Motor neuron (in vitro differentiated cells): Measurements from ENCODE around the gene FAM3C. TPM values are rescaled to one million over a fixed set of nuclear protein-coding genes. Genes with fewer than 3 reads are reported as not detected.
"Not testable (repeated sequence)": the region's sequence is repeated elsewhere in the genome, so short reads cannot be mapped to it uniquely, and the experiment has no call there.

Source experiments
- ATAC-seq, 8 experiments: fragments of 200-7000 bp; cut with Tn5 transposase; replicated peaks in 6 of 8; 2 replicates each; pipeline ENCODE4 v1.8.0; 2021; ENCODE audit warnings: mild to moderate bottlenecking in 8 of 8, moderate library complexity in 8 of 8
- H3K27ac ChIP-seq, 2 donors: fragments of 250-450 bp; sonication (Bioruptor Pico); 2 replicates each; pipeline ENCODE4 v1.9.0; 2021; ENCODE audit warnings: antibody characterized with exemption in 2 of 2, mild to moderate bottlenecking in 2 of 2, moderate library complexity in 1 of 2
- H3K4me1 ChIP-seq, 2 donors: fragments of 250-450 bp; sonication (Bioruptor Pico); replicated peaks in 1 of 2; 2 replicates each; pipeline ENCODE4 v1.6.1; 2021; ENCODE audit warnings: antibody characterized with exemption in 2 of 2, mild to moderate bottlenecking in 2 of 2, moderate library complexity in 1 of 2
- H3K4me3 ChIP-seq, 5 donors: fragments of 250-450 bp; sonication (Bioruptor Pico); 2 replicates each; pipeline ENCODE4 v1.9.0; 2021; ENCODE audit warnings: antibody characterized with exemption in 5 of 5, mild to moderate bottlenecking in 5 of 5, moderate library complexity in 4 of 5
- WGBS, 10 experiments: fragments of 450-650 bp; shearing (Covaris generic); methylation state at CpG; one replicate each; pipeline ENCODE4 v1.0.0; 2022; 5-methylcytosine and 5-hydroxymethylcytosine counted together
- in situ Hi-C, 9 experiments: fragments of 400-800 bp; cut with MboI; loops; one replicate each; pipeline ENCODE4 v1.15.0; 2021; ENCODE audit warnings: low sequenced_read_pairs in 9 of 9, low pct_unique_long_range_greater_than_20kb in 2 of 9; ENCODE audit not compliant: unreplicated experiment in 9 of 9
- total RNA-seq, 8 experiments: library from RNA; unstranded; fragments of 300-600 nt; gene quantifications; 2 replicates each; pipeline versions ENCODE4 v1.2.3 to v1.2.4, GENCODE V29; 2022

Gene FAM3C
- total RNA-seq, 8 experiments from 2014 or later, result 29.8 to 136 (median 35.9) TPM

- peaks cover 0 to 6% of the 10 kb centered on the region in 2 donors for H3K4me1 ChIP-seq
- no peak overlapping the region for H3K27ac ChIP-seq
- in situ Hi-C loops, result loop anchor here in 2 of 9 experiments (25.0 kb wide), 2 partner anchors 197 to 347 kb away; partner anchors contain the start of gene CPED1 (in 1 of the 2)
- no peak overlapping the region for H3K4me3 ChIP-seq
- no peak for ATAC-seq
- 85 to 100% (median 96%) methylated on average over 2 to 4 of the region's 4 CpGs; no CpG with 5 or more reads in 3 of the 10 experiments for WGBS, 10 experiments
Observed at GRCh38 chr7:121334376-121334775, 61.7 kb downstream of the FAM3C start.

DNA sequence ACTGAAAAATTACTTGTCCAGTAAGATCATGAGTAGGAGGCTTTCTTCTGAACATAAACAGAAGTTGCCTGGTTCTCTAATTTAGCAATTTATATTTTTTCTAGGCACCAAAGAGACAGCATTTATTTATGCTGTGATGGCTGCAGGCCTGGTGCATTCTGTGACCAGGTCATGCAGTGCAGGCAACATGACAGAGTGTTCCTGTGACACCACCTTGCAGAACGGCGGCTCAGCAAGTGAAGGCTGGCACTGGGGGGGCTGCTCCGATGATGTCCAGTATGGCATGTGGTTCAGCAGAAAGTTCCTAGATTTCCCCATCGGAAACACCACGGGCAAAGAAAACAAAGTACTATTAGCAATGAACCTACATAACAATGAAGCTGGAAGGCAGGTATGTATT, 64.5 kb downstream of the FAM3C start:
- peak in 1 of 8 experiments; percentile 26 for ATAC-seq
- H3K4me3 ChIP-seq, result no peak overlapping the region
- 20 to 92% (median 44%) methylated on average over 2 to 5 of the region's 5 CpGs; no CpG with 5 or more reads in 1 of the 10 experiments for WGBS, 10 experiments
- H3K4me1 ChIP-seq, result peaks cover 0 to 6% of the 10 kb centered on the region in 2 donors
- H3K27ac ChIP-seq, result no peak overlapping the region
- in situ Hi-C loops, result loop anchor here in 2 of 9 experiments (25.0 kb wide), 2 partner anchors 194 to 344 kb away; partner anchors contain the start of gene CPED1 (in 1 of the 2)

DNA sequence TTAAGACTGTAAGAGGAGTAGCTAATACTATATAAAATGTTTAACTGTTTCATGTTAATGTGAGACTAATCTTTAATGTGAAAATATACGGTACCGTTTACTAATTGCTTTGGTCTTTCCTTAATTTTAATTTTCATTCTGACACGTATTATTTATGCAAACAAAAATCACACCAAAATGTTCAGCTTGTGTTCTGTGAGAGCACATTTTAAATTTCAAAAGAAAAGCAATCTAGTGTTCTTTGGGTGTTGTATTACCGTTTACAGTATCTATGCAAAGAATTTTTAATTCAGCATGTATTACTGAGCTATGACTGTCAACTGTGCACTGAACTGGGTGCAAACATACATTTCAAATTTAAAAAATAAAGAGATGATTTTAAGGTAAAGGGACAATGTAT, 65.1 kb downstream of the FAM3C start:
- H3K4me3 ChIP-seq, result no peak overlapping the region
- H3K27ac ChIP-seq, result no peak overlapping the region
- WGBS, 10 experiments, result 24 to 86% (median 57%) methylated on average over 2 to 4 of the region's 4 CpGs
- peaks cover 0 to 6% of the 10 kb centered on the region in 2 donors for H3K4me1 ChIP-seq
- no peak for ATAC-seq
- in situ Hi-C loops, result loop anchor here in 2 of 9 experiments (25.0 kb wide), 2 partner anchors 194 to 344 kb away; partner anchors contain the start of gene CPED1 (in 1 of the 2)

DNA sequence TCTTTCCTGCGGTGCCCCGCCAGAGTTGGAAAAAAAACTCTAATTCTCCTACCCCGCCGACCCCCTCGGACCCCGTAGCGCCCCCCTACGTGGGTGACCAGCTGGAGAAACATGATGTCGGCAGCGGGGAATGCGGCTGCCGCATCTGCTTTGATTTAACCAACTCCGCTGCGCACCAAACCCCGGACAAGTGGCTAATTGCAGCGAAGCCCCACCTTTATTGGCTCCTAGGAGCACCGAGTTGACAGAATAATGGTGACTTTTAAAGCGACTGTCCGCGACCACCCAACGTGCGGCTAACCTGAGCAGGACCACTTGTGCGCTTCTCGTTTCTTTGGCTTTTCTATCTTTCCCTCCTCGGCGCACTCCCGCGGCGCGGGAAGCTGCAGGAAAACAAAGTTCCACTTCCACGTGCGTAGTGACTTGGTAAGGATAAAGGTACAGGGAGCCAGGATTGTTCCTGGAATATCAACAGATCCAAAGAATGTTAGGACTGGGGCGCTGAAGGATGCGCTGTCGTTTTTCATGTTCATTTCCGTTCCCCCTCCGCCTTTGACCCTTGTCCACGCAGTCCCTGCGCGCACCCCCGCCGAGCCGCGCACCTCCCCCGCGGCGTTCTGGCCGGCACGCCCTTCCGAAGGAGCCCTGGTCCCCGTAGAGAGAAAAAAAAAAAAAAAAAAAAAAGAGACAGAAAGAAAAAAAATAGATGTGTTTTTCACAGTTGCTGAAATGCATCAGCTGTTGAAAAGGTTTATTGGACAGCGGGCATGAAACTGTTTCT, 65.9 kb downstream of the FAM3C start:
- in situ Hi-C loops, result loop anchor here in 2 of 9 experiments (25.0 kb wide), 2 partner anchors 193 to 343 kb away; partner anchors contain the start of gene CPED1 (in 1 of the 2)
- Histone ChIP-seq H3K4me3 (peak overlapping the region; percentile 14 to 42 (median 31)), H3K27ac (no peak overlapping the region), H3K4me1 (peaks cover 0 to 6% of the 10 kb centered on the region in 2 donors)
- WGBS, 10 experiments, result 0 to 20% (median 3%) methylated on average over 2 to 25 of the region's 52 CpGs; no CpG with 5 or more reads in 1 of the 10 experiments
- ATAC-seq, result peak; percentile 27 to 59 (median 50)

GRCh38 chr7:121329191-121330052, 66.7 kb downstream of the FAM3C start:
- WGBS, 10 experiments, result 0 to 20% (median 7%) methylated on average over 1 to 27 of the region's 47 CpGs; no CpG with 5 or more reads in 6 of the 10 experiments
- ATAC-seq, result peak; percentile 22 to 81 (median 50)
- Histone ChIP-seq H3K4me3 (peak overlapping the region; percentile 14 to 42 (median 31)), H3K27ac (no peak overlapping the region), H3K4me1 (peaks cover 0 to 6% of the 10 kb centered on the region in 2 donors)
- in situ Hi-C loops, result loop anchor here in 2 of 9 experiments (25.0 kb wide), 2 partner anchors 192 to 342 kb away; partner anchors contain the start of gene CPED1 (in 1 of the 2)

DNA sequence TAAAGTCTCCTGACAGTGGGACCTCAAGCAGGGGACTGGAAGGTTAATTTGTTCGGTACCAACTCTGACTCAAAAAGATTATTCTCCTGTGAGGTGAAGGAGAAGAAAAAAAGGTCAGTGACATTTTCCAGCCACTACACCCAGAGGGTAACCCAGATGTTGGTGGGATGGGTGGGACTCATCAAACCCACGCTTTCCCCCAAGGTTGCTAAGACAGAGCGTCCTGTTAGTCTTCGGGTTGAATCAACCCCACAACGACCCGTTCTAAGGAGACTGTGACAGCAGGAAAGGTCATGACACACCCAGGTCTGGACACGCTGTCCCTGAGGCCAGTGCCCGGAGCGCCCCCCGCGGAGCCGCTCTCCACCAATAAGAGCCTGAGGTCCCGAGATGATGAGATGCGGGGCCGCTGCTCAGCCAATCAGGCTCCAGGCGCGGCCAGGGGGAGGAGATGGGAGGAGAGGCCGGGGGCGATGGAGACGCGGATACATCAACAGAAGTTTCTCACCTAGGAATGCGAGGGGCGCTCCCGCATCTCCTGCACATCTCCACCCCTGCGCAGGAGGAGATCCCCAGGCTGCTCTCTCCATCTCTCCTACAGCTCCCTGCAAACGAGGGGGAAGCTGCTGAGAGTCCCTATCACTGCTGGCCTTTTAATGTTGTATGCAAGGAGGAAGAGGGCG, 67.5 kb downstream of the FAM3C start, which contains the start of gene WNT16:
WNT16 (plus strand) TSS at position 493 of the 683 bp plus-strand sequence. CDS start 293 bp downstream, outside the sequence.
- peak within 1 kb of the TSS; percentile 14 to 42 (median 31) for H3K4me3 ChIP-seq
- ATAC-seq, result peak in 6 of 8 experiments; percentile 14 to 80 (median 66)
- H3K27ac ChIP-seq, result no peak within 1 kb of the TSS
- in situ Hi-C loops, result loop anchor here in 2 of 9 experiments (25.0 kb wide), 2 partner anchors 191 to 341 kb away; partner anchors contain the start of gene CPED1 (in 1 of the 2)
- 25 to 100% (median 83%) methylated on average over 1 to 8 of the region's 27 CpGs; no CpG with 5 or more reads in 3 of the 10 experiments for WGBS, 10 experiments
- H3K4me1 ChIP-seq, result peaks cover 0 to 6% of the 10 kb centered on the region in 2 donors

DNA sequence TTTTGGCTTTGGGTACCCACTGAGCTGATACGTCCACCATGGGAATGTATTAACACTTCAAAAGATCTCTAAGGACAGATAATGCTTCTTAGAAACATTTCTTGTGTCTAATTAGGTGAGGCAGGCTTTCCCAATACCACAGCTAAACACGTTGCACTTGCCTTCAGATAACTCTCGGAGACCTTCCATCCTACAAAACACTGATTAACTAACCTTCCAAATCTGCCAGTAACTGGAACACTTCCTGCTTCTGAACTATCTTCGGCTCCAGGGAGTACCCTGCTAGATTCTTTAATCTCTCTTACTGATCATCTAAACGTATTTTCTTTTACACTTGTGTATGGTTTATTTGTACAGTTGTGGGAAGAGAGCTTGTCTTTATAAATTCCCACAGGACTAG, 68.4 kb downstream of the FAM3C start:
- 73 to 100% (median 87%) methylated on average over 2 to 5 of the region's 5 CpGs for WGBS, 10 experiments
- no peak for ATAC-seq
- in situ Hi-C loops, result loop anchor here in 2 of 9 experiments (25.0 kb wide), 2 partner anchors 190 to 340 kb away; partner anchors contain the start of gene CPED1 (in 1 of the 2)
- peaks cover 0 to 6% of the 10 kb centered on the region in 2 donors for H3K4me1 ChIP-seq
- no peak overlapping the region for H3K27ac ChIP-seq
- H3K4me3 ChIP-seq, result no peak overlapping the region

DNA sequence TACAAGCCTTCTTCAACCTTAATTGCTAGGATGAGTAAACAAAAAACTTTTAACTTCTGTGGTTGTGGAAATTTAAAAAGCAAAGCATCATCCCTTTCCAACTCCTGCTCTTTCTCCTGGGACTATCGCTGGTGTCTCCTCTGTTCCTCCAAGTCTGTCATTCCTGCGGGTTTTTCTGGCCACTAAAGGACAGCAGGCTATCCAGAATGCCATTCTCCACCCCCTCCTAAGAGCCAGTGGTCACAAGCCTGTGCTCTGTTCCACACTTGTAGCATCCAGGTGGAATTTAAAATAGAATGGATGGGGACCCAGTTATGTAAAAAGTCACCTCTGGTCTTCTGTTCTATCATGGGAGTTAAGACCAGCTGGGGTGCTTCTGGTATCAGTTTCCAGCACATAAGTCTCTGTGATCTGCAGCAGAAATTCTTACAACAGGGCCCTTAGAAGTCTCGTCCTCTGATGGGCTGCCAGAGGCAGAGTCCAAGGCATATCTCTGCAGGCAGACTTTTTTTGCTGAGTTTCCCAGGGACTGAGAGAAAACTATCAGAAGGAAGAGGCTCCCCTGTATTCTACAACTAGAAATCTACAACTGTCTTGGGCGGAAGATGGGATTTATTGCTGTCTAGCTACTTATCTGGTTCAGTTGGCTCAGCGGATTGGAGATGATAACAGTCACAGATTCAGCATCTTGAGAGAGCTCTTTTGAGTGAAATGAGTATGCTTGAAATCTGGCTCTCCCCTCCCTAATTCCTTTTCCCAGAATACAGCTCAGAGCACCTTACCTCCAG, 72.4 kb downstream of the FAM3C start:
- WGBS, 10 experiments, result 40 to 100% (median 90%) methylated on average over 1 to 5 of the region's 5 CpGs; no CpG with 5 or more reads in 1 of the 10 experiments
- Histone ChIP-seq H3K4me3 (no peak overlapping the region), H3K4me1 (no peaks in the 10 kb centered on the region), H3K27ac (no peak overlapping the region)
- no peak for ATAC-seq
- in situ Hi-C loops, result no loop called here

DNA sequence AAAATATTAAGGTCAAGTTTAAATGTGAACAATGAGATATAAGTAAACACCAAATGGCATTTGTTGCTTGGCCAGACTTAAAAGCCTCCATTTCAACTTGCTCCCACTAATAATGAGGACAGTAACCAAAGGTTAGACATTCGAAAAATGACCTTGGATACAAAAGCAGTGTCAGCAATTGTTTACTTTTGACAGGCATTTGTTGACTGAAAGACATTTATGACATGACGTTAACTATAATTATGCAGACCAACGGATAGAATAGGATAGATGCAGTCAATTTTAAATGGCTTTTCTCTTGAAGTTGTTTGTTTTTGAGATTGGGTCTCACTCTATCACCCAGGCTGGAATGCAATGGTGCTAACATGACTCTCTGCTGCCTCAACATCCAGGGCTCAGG, 73.6 kb downstream of the FAM3C start:
- no peak overlapping the region for H3K4me3 ChIP-seq
- ATAC-seq, result no peak
- WGBS, 10 experiments, result 14 to 100% (median 75%) methylated on average over 1 to 3 of the region's 3 CpGs
- in situ Hi-C loops, result no loop called here
- H3K27ac ChIP-seq, result no peak overlapping the region
- no peaks in the 10 kb centered on the region for H3K4me1 ChIP-seq

GRCh38 chr7:121315170-121315569, 80.9 kb downstream of the FAM3C start:
- H3K27ac ChIP-seq, H3K4me3 ChIP-seq, in situ Hi-C loops, ATAC-seq, H3K4me1 ChIP-seq: not testable (repeated sequence)
- 0 to 100% (median 74%) methylated on average over 1 of the region's 3 CpGs; no CpG with 5 or more reads in 6 of the 10 experiments for whole genome bisulfite sequencing, 10 experiments
